Gastroesophageal sphincter (tissue), 3 donors: ENCODE data around the gene PAX5.

Experiments
- CTCF ChIP-seq, 4 experiments: fragments of 200-600 bp in 2 of 4; fragments of 450-650 bp in 2 of 4; sonication (generic) in 1 of 4; IDR thresholded peaks; one replicate each; pipeline ENCODE4 v1.5.1; 2017 to 2019; ENCODE audit warnings: antibody characterized with exemption in 4 of 4, mild to moderate bottlenecking in 2 of 4, moderate library complexity in 2 of 4
- EP300 ChIP-seq: sonication (generic); formaldehyde crosslinking; IDR thresholded peaks from one replicate; pipeline ENCODE4 v1.6.1; 2017; ENCODE audit warnings: antibody characterized with exemption, mild to moderate bottlenecking

- TF ChIP-seq EP300, result no peak
- no peak for TF ChIP-seq CTCF (IDR thresholded peaks at IDR 0.05)
Measured at GRCh38 chr9:37079370-37080164, 45.5 kb upstream of the PAX5 start.
